Fibroblast of lung (primary cell): ENCODE measurements around the gene MGP.

Experiments
- CTCF ChIP-seq, 2 donors: IDR thresholded peaks in 1 of 2; conservative IDR thresholded peaks in 1 of 2; 1 replicate in 1 of 2; 2 replicates in 1 of 2; pipeline ENCODE4 v1.5.1; 2011 to 2012; ENCODE audit warnings: low read length in 2 of 2, control low read depth in 1 of 2, inconsistent platforms in 1 of 2, low read depth in 1 of 2, mild to moderate bottlenecking in 1 of 2
- EZH2 ChIP-seq: IDR thresholded peaks from 2 replicates; pipeline ENCODE4 v1.5.1; 2012; ENCODE audit warnings: low read length, control low read depth, mild to moderate bottlenecking; ENCODE audit errors: missing control alignments

GRCh38 chr12:14873440-14874185, 12.0 kb downstream of the MGP start:
- TF ChIP-seq CTCF (conservative IDR thresholded peaks at IDR 0.05 in 1 of 2, IDR thresholded peaks at IDR 0.05 in 1 of 2; ENCODE audit: low read depth in 1 of 2, low read length in 2 of 2) (no peak), EZH2 (no peak)
